GM19468 (cell line): Measurements from ENCODE around the gene LIN7A.
A peak's percentile ranks its signal among the peaks of the same experiment; 100 is the strongest.

ENCODE experiments used
- ATAC-seq: cut with Tn5 transposase; IDR thresholded peaks from one replicate; pipeline ENCODE4 v1.9.1; 2021; ENCODE audit warnings: mild to moderate bottlenecking, moderate library complexity, moderate number of reproducible peaks; ENCODE audit not compliant: unreplicated experiment; ENCODE audit errors: extremely low read depth

LIN7A gene, protein sequence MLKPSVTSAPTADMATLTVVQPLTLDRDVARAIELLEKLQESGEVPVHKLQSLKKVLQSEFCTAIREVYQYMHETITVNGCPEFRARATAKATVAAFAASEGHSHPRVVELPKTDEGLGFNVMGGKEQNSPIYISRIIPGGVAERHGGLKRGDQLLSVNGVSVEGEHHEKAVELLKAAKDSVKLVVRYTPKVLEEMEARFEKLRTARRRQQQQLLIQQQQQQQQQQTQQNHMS

DNA sequence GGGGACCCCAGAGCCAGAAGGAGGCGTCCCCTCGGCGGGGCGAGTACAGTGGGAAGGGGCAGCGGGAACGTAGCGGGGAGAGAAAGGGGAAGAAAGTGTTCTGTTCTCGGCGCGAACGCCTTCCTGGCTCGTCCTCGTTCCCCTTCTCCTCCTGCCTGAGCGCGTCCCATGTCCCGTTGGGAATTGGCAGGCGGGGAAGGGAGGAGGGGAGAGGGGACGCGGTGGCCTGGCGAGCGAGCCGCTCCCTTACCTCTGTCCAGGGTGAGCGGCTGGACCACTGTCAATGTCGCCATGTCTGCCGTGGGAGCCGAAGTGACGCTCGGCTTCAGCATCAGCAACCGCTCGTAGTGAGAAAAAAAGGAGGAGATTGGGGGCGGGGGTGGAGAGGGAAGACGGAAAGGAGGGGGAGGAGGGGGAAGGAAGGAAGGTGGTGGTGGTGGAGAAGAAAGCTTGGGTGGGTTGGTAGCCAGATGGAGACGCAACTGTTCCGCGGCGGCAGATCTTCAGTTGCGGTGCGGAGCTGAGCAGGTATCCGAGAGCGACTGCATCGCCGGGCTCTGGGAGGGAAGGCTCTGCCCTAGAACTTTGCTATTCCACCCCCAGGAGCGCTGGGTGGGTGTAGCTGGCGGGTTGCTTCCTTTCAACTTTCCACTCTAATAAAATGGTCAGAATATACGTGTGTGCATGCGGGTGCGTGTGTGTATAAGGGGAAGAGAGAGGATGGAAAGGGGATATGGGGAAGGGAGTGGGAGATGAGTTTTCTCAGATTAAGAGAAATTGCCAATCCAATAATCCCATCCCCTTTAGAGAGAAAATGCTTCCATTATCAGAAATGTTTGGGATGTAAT is at the start of gene LIN7A:
Gene LIN7A, minus strand, starts transcription at position 544 of the 848 bp plus-strand sequence. Its CDS starts 212 bp downstream, at position 332.
- ATAC-seq, result no peak

DNA sequence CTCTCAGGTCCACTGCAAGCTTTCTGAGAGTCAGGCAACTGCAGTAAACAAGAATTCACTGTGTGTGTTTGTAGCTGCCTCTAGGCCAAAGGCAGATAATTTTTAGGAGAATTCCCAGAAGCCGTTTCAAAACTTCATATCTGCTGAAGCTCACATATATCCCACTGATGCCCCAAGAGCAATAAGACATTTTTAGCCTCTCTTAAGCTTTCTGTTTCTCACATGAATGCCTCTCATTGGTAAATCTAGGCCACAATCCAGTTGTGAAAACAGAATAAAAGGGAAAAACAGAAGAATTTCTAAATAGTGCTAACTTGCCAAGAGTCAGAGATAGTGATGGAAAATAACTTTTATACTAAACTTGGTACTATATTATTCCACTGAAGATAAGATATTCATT is 48.5 kb upstream of the LIN7A start:
- no peak for ATAC-seq

DNA sequence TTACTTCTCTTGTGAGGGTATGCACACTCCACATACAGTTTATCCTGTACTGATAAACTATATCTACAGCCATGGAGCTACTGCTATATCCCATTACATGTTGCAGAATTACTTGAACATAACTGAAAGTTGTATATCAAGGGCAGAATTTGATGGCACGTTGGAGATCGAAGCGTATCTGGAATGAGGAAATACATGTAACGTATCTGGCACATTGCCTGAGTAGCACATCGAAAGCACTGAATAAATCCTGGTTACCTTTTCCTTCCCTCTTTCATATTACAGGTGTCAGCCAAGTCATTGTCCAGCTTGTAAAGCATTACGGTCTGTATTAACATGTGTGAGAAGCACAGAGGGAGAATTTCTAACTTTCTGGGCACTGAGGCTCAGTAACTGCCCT is 42.1 kb upstream of the LIN7A start:
- no peak for ATAC-seq

DNA sequence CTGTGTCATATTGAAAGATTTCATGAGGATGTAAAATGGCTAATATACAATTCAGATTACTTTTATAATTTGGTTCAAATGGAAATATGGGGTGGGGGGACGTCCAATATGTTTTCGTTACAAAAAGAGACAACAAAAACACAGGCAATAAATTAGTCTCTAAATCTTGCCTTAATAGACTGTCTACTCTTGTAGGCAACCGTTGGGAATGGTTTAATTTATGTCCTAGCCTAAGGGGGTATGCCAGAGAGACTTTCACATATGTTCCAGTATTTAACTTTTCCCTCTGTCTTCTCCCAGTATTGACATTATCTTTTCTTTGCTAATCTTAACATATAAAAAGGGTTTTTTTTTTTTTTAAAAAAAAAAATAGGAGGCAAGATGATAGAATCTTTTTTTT is 41.5 kb upstream of the LIN7A start:
- ATAC-seq, result no peak

DNA sequence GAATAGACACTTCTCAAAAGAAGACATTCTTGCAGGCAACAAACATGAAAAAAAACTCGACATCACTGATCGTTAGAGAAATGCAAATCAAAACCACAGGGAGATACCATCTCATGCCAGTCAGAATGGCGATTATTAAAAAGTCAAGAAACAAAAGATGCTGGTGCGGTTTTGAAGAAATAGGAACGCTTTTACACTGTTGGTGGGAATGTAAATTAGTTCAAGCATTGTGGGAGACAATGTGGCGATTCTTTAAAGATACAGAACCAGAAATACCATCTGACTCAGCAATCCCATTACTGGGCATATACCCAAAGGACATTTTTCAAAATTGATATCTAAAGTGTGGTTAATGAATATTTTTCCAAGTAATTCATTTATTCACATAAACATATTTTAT is 39.6 kb upstream of the LIN7A start:
- ATAC-seq, result no peak

DNA sequence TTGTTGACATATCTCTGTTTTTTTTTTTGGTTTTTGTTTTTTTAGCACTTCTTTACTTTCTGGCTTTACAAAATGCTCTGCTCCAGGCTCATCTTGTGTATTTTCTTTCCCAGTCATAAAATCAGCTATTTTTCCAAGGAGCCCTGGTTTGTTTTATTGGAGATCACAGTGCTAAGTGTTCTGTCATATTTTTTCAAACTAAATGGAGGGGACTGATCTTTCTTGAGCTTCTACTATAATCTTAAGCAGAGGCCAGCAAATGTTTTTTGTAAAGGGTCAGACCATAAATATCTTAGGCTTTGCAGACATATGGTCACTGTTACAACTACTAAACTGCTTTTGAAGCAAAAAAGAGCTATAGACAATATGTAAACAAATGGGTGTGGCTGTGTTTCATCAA is 30.6 kb upstream of the LIN7A start:
- no peak for ATAC-seq

DNA sequence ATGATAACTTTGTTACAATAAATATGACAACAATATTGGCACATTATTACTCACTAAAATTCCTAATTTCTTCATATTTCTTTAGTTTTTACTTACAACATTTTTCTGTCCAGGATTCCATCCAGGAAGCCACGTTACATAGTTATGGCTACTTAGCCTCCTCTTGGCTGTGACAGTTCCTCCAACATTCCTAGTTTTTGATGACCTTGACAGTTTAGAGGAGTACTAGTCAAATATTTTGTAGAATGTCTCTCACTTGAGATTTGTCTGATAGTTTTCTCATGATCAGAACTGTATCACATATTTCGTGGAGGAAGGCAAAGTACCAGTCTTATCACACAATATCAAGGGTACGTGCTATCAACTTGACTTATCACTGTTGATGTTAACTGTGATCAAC is 29.8 kb upstream of the LIN7A start:
- ATAC-seq, result no peak

DNA sequence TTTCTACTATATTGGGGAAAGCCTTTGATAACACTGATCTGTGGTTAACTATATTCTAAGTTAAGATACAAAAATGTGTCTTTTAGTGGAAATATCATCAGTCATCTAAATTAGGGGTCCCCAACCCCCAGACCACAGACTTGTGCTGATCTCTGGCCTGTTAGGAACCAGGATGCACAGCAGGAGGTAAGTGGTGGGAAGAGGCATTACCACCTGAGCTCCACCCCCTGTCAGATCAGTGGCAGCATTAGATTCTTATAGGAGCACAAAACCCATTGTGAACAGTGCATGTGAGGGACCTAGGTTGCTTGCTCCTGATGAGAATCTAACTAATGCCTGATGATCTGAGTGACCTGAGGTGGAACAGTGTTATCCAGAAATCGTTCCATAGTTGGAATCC is 28.3 kb upstream of the LIN7A start:
- no peak for ATAC-seq

DNA sequence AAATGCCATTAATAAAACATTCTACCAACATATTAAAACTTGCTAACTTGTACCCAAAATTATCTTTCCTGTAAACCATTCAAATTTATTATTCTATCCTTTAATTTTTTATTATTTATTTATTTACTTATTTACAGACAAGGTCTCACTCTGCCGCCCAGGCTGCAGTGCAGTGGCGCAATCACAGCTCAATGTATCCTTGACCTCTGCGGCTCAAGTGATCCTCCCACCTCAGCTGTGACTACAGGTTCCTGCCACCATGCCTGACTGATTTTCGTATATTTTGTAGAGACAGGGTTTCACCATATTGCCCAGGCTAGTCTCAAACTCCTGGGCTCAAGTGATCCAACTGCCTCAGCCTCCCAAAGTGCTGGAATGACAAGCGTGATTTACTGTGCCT is 20.4 kb upstream of the LIN7A start:
- no peak for ATAC-seq

DNA sequence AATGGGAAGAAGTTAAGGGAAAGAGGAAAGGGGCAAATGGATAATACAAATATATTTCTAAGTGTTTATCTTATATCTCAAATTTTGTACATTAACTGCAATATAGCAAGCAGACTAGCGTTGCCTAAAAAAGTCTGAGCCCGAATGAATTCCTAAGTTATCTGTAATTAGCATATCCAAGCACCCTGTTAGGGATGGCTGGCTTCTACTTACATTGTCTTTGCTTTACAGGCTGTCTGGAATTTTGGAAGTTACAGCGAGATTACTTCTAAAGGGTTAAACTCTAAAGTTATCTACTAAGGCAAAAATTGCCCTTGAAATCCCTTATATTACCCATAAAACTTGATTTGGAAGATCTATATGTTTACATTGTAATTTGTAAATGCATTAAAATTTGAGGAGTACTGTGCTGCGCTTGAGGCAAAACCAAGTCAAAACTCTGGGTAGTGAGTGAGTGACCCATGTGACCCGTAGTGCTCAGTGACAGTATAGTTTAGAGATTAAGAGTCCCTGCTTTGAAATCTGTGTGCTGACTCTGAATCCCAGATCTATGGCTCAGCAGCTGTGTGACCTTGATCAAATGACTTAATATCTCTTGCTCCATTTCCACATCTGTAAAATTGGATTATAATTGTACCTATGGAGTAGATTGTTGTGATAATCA is 17.3 kb upstream of the LIN7A start:
- no peak for ATAC-seq

DNA sequence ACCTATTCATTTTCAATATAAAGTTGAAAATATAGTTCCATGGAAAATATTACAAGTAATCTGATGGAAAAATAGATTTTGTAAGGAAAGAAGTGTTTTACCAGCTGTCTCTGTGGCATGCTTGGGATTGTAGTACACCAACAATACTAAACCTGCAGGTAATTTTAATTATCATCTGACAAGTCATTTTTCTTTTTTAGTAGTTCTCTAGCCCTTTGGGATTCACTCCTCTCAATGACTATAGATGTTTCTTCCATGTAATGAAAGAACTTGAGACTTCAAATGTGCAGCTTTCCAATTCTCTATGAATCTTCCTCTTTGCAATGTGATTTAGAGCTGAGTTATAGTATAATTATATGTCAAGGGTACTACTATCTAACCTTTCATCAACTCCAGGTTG is 14.7 kb upstream of the LIN7A start:
- ATAC-seq, result no peak

DNA sequence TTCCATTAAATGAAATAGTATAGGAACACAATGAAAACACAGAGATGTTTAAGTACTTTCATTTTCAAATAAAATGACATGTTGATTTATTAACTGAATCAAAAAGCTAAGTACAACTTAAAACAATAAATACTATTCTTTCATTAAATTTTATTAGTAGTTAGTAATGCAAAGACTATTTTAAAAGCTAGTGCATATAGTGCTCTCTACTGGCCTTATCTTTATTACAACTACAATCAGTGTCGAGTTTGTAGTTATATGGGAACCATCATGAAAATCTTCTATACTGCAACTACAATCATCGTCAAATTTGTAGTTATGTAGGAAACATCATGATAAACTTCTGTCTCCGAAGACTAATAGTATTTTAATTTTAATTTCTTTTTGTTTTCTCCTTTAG is 8.9 kb upstream of the LIN7A start:
- ATAC-seq, result no peak

DNA sequence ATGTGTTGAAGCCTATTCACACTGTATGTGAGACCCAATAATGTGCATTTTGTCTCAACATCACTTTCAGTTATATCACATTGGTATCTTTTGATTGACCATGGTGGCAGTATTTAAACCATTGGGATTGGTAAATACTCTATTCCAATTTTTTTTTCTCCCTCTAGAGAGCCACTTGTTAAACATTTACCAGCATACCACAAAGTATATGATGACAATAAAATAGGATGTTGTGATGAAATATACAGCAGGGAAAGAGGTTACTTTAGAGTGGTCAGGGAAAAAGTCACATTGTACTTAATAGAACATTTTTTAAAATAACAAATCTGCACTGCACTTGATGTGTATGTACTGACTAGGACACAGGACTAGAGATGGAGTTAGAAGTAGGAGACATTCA is 5.6 kb upstream of the LIN7A start:
- ATAC-seq, result no peak

DNA sequence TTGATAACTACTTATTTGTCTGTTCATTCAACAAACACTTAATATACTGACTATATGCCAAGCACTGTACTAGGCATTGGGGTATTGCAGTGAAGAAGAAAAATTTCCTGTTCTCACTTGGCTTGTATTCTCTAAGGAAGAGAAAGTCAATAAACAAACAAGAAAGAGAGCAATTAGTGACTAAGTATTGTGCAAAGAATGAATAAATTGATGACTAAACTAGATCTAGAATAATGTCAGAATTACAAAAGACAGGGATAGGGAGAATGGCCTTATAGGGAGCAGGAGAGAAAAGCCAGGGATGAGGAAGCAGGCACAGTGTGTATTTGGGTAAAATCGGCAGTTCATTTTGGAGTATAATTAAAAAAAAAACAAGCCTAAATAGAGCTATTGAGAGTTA is 4.2 kb upstream of the LIN7A start:
- ATAC-seq, result no peak

DNA sequence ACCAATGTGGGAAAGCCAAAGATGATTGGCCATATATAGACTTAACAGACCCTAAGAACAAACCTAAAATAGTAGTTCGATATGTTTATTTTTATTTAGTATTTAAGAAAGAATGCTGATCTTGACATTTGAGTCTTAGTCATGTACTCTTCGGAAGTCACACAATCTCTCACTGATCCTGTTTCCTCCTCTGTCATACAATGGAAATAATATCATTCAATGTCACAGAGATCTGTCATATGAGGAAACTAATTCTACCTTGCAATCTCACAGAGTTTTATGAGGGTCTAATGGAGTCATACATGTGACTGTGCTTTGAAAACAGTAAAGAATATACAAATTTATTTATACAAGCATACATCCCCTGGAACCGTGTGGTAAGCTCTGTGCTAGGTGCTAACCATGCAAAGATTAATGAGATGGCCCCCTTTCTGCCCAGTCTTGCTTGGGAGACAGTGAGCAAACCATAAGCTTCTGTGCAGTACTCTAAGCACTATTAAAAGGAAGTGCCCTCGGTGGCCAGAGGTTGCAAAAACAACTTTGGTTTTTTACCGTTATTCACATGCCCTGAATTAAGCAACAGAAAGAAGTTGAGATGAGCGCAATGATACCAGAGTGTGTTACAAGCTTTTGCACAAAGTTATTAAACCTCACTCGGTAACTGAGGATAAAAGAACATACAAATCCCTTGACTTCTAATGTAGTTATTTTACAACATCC is 1.7 kb upstream of the LIN7A start:
- no peak for ATAC-seq

DNA sequence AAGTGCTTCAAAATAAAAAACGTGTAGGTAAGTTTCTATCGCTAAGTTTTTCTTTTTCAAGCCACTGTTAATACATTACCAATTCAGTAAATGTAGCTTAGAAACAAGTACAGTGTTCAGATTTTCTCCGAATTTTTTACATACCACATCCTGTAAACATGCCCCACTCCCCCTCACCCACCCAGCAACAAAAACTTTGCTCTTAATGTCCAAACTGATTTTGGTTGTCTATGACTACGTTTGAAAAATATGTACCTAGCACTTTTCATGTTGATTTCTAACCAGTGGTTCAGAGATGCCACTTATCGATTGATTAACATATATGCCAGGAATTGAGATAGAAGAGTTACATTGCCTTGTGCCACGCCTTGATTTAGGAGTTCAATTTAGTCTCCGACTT is 663 bp upstream of the LIN7A start:
- no peak for ATAC-seq

DNA sequence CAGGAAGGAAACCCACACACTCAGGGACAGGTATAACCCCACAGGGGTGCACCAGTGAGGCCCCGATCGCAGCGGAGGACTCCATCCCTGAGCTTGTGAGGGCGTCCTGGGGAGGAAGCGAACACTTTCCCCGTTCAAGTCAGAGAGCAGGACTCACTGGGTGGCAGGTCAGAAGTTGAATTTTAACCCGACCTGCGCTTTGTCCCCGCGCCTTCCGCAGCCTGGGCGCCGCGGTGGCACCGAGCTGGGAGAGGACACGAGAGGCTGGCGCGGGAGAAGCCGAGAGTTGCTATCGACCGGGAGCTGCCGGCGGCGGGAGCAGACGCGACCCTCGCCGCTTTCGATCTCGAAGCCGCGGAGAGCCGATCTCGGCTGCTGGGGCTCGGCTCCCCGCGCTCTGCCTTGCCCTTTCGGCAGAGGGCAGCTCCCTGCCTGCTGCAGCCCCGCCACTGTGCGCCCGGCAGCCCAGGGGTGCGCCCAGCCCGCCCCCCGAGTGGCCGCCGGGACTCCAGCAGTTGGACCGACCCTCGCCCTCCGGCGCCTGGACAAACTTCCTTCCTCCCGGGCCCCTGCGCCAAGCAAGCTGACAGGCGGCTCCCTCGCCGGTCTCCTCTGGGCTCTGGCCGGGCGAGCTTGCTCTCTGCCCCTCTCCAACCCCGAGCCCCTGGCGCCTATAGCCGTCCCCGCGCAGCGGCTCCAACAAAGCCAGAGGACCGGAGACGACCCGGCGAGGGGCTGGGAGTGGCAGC is 918 bp downstream of the LIN7A start:
- peak; percentile 26 for ATAC-seq

DNA sequence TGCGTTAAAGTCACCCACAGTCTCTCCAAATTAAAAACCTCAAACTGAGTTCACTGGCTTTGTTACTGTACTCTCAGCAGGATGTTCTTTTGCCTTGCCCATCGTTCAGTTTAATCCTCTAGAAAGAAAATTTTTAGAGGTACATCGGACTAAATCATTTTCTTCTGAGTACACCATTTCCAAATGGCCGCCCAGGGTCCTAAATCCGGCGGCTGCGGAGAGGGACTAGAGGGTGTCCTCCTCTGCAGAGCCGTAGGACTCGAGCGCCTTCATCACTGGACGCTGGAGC is 1.4 kb downstream of the LIN7A start:
- ATAC-seq, result no peak

DNA sequence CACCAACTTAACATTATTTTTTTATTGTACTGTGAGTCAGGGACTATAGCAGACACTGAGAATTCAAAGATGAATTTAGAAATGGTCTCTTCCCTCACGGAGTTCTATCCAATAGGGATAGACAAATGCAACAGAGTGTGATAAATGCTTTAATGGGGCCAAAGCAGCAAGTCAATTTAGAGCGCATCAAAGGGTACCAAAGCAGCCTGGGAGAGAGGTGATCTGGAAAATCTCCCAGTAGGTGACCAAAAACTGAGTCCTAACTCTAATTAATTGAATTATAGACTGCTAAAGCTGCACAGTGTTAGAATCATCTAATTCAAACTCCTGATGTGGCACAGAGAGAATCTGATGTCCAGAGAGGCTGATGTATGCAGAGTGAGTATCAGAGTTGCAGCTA is 2.6 kb downstream of the LIN7A start:
- ATAC-seq, result no peak

DNA sequence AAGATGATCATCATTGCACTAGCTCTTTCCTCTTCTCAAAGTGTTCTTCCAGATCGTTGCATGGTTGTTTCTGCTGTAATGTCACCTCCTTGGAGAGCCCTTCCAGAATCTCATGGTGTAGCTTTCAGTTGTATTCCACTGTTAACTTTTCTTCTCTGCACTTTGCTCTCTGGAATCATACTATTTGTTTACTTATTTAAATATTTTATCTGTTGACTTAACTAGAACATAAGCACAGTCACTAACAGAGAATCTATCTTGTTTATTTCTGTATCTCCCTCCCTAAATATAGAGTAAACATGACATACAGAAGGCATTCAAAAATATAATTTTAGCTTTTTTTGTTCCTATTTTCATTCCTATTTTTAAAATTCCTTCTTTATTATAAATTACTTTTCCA is 11.8 kb downstream of the LIN7A start:
- ATAC-seq, result no peak
